Measurements from ENCODE around the gene CELSR1.

CELSR1 gene

DNA sequence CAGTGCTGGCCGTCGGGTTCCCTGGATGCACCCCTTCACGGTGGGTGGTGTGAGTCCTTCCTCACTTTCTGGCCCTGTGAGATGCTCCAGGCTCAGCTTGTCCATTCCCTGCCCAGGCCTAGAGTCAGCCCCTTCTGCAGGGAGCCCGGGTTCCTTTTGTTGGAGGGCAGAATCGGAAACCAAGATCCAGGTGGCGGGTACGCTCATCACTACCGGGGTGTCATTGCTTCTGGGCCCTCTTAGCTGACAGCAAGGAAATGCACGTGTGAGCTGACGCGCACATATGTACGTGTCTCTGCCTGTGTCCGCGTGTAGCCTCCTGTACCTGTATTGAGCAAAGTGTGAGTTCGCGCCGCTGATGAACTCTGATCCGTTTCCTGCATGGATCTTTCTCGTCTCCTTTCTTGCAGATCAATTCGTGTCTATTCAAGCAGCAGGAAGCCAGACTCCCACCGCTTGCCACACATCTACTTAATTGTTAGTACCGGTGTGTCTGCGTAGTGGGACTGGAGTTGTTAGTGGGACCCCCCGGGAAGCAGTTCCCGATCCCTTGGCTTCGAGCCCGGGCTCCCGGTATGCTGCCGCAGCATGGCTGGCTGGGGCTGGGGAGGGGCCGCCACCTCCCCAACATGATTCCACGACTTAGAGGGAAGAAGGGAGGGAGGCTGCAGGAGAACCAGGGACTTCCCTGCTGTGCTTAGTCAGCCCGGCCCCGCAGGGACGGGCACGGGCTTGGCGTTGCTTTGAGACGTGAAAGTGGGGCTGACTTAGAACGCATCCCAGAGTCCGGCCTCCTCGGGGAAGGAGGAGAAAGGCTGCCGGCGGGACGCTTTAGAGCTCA lies 46.9 kb upstream of the CELSR1 start:
- no peak for DNase-seq (ENCODE audit: low spot score)
- Histone ChIP-seq H3K4me3 (no peak overlapping the region), H3K27ac (no peak overlapping the region)
- TF ChIP-seq, protein P1, sequence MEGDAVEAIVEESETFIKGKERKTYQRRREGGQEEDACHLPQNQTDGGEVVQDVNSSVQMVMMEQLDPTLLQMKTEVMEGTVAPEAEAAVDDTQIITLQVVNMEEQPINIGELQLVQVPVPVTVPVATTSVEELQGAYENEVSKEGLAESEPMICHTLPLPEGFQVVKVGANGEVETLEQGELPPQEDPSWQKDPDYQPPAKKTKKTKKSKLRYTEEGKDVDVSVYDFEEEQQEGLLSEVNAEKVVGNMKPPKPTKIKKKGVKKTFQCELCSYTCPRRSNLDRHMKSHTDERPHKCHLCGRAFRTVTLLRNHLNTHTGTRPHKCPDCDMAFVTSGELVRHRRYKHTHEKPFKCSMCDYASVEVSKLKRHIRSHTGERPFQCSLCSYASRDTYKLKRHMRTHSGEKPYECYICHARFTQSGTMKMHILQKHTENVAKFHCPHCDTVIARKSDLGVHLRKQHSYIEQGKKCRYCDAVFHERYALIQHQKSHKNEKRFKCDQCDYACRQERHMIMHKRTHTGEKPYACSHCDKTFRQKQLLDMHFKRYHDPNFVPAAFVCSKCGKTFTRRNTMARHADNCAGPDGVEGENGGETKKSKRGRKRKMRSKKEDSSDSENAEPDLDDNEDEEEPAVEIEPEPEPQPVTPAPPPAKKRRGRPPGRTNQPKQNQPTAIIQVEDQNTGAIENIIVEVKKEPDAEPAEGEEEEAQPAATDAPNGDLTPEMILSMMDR (IDR thresholded peaks at IDR 0.05) = no peak

DNA sequence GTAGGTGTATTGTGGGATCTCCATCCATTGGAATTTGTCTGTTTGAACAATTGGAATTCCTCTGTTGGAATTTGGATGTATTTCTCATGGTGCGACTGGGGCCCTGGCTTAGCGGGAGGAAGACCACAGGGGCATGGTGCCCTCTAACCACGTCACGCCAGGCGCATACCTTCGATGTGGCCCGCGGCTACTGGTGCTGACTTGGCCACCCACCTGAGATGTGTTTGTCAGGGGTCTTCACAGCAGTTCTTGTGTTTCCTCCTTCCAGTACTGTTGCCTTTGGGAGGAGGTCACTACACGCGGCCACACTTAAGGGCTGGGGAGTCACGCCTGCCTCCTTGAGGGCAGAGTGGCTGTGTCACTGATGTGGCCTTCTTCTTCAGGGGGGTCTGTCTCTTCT lies 46.2 kb upstream of the CELSR1 start:
- TF ChIP-seq, protein P1 (IDR thresholded peaks at IDR 0.05) = no peak
- H3K27ac ChIP-seq = no peak overlapping the region
- DNase-seq (ENCODE audit: low spot score) = no peak
- H3K4me3 ChIP-seq = no peak overlapping the region

DNA sequence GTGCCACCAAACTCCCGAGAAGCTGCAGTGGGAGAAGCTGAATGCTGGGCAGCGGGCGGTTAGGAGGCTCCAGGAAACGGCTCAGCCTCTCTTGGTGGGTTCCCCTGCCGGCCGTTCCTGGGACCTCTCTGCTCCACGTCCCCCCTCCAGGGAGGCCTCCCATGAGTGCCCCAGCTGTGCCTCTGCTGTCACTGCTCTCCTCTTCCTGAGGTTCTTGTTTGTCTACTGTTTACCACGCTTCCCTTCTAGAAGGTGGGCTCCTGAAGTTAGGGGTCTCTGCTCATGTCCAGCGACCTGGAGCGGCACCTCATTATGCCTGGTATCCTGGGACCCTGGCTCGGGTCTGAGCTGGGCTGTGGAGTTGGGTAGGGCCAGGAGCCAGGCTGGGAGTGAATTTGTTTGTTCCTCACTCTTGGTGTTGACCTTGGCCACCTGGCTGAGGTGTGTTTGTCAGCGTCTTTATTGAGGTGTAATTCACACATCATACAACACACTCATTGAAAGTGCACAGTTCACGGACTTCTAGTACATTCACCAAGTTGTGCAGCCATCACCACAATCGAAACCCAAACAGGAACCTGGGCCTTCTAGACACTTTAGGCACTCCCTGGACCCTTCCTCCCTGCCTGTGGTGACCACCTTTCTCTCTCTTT lies 45.0 kb upstream of the CELSR1 start:
- TF ChIP-seq, protein P1 (IDR thresholded peaks at IDR 0.05) = no peak
- no peak for DNase-seq (ENCODE audit: low spot score)
- Histone ChIP-seq H3K4me3 (no peak overlapping the region), H3K27ac (no peak overlapping the region)

DNA sequence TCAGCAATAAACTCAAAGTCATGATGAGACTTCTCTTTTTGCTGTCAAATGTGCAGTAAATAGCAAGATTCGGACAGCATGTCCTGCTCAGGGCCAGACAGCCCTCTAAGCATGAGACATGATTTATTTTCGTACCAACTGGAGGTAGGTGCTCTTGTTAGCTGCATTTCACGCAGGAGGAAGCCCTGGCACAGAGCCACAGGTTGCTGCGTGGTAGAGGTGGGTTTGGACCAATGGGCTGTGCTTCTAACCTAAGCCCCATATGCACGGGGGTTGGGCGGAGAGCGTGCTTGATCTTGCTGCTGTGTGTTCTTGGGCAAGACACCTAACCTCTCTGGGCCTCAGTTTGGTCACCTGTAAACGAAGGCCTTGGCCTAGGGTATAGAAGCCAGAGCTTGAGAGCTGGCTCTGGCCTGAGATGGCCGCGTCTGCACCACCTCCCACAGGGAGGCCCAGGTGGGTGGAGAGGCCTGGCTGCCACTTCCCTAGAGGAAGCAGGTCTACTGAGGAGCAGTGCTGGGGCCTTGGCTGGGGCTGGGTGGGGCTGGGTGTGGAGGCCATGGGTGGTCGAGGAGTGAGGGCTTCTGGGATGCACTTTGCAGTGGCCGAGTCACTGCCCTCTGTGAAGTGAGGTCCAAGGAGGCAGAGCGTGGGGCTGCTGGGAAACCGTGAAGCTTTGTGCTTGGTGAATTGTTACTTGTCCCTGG lies 44.3 kb upstream of the CELSR1 start:
- Histone ChIP-seq H3K4me3 (no peak overlapping the region), H3K27ac (no peak overlapping the region)
- no peak for DNase-seq (ENCODE audit: low spot score)
- TF ChIP-seq, protein P1 (IDR thresholded peaks at IDR 0.05) = no peak

DNA sequence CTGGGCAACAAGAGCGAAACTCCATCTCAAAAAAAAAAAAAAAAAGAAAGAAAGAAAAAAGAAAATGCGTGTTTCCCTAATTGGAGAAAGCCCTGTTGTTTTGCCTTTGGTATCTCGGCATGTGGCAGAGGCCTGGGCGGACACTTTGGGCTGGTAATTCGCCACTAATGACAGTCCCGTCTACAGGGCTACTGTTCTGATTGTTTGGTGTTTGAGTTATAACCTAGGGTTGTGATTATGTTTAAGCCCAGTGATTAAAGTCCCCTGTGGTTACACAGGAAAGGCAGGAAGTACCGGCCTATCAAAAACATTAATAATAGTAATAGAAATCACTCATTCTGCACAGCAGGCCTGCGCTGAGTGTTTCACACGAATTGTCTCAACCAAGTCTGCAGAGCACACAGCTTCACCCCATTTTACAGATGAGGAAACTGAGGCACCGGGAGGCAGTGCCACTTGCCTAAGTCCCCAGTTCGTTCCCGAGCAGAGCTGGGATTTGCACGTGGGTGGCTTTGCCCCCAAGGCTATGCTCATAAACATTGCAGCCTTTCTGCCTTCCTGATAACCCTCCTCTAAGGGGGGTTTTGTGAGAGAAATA lies 43.6 kb upstream of the CELSR1 start:
- TF ChIP-seq, protein P1 (IDR thresholded peaks at IDR 0.05) = no peak
- no peak for DNase-seq (ENCODE audit: low spot score)
- no peak overlapping the region for H3K4me3 ChIP-seq
- H3K27ac ChIP-seq = no peak overlapping the region

DNA sequence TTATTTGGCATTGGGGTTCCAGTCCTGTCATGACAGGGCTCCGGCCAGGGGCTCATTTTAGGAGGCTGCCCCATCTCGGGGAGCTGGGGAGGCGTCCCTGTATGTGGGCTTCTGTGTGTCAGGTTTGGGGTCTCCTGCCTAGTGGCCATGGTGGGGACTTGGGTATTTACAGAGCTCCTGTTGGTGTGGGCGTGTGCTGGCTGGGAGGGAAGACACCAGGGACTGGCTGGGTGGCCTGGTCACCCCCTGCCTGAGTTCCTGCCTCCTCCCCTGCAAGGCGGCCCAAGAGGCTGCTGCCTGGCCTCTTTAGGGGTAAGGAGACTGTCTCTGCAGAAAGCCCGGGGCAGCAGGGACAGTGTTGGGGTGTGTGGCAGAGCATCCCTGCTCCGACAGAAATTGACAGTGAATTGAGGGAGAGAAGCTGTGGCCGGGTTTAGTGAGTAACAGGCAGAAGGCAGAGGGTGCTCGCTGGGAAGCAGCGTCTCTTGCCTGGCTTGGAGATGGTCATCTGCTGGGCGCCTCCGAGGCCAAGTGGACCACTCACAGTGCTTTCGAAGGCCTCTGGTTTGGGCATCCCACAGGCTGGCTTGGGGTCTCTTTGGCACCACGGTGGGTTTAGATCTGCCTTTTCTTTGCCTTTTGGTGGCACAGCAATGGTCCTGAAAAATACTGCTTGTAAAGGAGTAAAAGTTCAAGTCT lies 42.5 kb upstream of the CELSR1 start:
- no peak overlapping the region for H3K4me3 ChIP-seq
- no peak overlapping the region for H3K27ac ChIP-seq
- TF ChIP-seq, protein P1 (IDR thresholded peaks at IDR 0.05) = no peak
- no peak for DNase-seq (ENCODE audit: low spot score)

Measured in coronary artery (tissue), 2 donors.